Peyer's patch (tissue), 4 donors: ENCODE data around the gene RASGRF2.

Experiments used
- CTCF ChIP-seq, 6 experiments: fragments of 450-650 bp in 4 of 6; fragments of 200-600 bp in 2 of 6; sonication (generic) in 1 of 6; IDR thresholded peaks; one replicate each; pipeline ENCODE4 v1.5.1; 2017 to 2019; ENCODE audit warnings: antibody characterized with exemption in 6 of 6, mild to moderate bottlenecking in 3 of 6, moderate library complexity in 1 of 6
- POLR2A ChIP-seq, 2 donors: fragments of 450-650 bp; IDR thresholded peaks; one replicate each; pipeline ENCODE4 v1.5.1; 2017; ENCODE audit warnings: antibody characterized with exemption in 2 of 2, mild to moderate bottlenecking in 2 of 2, moderate library complexity in 2 of 2

DNA sequence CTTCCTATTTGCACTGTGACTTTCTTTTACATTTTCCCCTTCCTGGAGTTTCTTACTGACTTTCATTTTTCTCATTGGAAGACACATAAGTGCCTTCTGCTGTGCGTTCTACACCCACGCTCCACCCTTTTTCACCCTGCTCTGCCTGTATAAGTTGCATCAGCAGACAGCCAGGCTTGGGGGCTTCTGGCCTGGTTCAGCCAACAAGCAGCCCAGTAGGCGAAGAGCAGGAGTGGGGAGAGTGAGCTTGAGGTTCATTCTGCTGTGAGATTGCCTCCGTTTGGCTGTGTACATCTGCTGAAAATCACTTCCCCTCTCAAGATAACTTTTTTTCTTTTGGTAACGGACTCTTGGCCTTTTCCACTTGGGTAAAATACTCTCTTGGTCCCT, 38.4 kb downstream of the RASGRF2 start:
- TF ChIP-seq CTCF (IDR thresholded peaks at IDR 0.05) (no peak), POLR2A (IDR thresholded peaks at IDR 0.05) (no peak)
